Uterus (tissue), 2 donors: ENCODE results near the gene SEMA3B.

Experiments used
- POLR2A ChIP-seq, 2 donors: fragments of 450-650 bp; IDR thresholded peaks; one replicate each; pipeline ENCODE4 v1.6.1; 2016; ENCODE audit warnings: antibody characterized with exemption in 2 of 2, mild to moderate bottlenecking in 1 of 2, moderate library complexity in 1 of 2
- TF ChIP-seq, protein P1 (sequence below), 4 experiments: fragments of 200-600 bp in 2 of 4; fragments of 450-650 bp in 2 of 4; sonication (generic) in 2 of 4; IDR thresholded peaks; one replicate each; pipeline ENCODE4 v1.5.1; 2016 to 2019; ENCODE audit warnings: antibody characterized with exemption in 4 of 4, mild to moderate bottlenecking in 2 of 4, moderate library complexity in 1 of 4

DNA sequence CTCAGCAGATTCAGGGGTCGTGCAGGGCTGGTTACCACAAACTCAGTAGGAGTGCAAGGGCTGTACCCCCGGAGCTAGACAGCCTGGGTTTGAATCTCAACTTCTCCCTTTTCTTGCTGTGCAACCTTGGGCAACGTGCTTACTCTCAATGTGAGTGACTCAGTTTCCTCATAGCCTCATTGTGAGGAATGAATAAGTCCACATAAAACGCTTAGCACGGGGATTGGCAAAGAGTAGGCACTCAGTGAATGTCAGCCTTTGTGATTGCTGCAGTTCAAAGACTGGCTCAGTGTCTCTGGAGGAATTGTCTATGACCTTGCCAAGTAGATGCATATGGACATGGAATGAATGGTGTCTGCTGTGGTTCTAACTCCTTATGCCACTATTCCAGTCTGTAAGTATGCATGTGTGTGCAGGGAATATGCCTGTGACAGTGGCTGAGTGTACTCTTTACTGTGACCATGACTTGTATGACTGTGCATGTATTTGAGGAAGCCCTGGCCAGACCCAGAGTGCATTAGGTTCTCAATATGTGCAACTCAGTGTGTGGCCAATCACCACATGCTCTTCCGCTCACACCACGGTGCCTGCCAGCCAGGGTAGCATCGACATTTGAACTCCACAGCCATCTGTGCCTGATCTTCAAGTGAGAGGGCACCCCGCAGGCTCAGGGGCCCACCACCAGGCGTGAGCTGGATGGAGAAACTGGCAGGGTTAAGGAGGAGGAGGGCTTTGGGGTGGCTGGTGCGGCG is 31.2 kb downstream of the SEMA3B start:
- TF ChIP-seq, protein P1, sequence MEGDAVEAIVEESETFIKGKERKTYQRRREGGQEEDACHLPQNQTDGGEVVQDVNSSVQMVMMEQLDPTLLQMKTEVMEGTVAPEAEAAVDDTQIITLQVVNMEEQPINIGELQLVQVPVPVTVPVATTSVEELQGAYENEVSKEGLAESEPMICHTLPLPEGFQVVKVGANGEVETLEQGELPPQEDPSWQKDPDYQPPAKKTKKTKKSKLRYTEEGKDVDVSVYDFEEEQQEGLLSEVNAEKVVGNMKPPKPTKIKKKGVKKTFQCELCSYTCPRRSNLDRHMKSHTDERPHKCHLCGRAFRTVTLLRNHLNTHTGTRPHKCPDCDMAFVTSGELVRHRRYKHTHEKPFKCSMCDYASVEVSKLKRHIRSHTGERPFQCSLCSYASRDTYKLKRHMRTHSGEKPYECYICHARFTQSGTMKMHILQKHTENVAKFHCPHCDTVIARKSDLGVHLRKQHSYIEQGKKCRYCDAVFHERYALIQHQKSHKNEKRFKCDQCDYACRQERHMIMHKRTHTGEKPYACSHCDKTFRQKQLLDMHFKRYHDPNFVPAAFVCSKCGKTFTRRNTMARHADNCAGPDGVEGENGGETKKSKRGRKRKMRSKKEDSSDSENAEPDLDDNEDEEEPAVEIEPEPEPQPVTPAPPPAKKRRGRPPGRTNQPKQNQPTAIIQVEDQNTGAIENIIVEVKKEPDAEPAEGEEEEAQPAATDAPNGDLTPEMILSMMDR (IDR thresholded peaks at IDR 0.05): no peak
- no peak for TF ChIP-seq POLR2A (IDR thresholded peaks at IDR 0.05)
